Activated CD4-positive, CD25-positive, alpha-beta regulatory T cell treated with anti-CD3 and anti-CD28 coated beads, Interleukin-2, amount 50 U/mL, for 24 hours (primary cell): ENCODE results near the gene KIF26B.

Experiments used
- ATAC-seq, 2 donors: fragments of 150-1000 bp; cut with Tn5 transposase; one replicate each; pipeline ENCODE4 v1.10.0; 2021; ENCODE audit warnings: mild to moderate bottlenecking in 1 of 2, moderate library complexity in 1 of 2

Gene KIF26B

DNA sequence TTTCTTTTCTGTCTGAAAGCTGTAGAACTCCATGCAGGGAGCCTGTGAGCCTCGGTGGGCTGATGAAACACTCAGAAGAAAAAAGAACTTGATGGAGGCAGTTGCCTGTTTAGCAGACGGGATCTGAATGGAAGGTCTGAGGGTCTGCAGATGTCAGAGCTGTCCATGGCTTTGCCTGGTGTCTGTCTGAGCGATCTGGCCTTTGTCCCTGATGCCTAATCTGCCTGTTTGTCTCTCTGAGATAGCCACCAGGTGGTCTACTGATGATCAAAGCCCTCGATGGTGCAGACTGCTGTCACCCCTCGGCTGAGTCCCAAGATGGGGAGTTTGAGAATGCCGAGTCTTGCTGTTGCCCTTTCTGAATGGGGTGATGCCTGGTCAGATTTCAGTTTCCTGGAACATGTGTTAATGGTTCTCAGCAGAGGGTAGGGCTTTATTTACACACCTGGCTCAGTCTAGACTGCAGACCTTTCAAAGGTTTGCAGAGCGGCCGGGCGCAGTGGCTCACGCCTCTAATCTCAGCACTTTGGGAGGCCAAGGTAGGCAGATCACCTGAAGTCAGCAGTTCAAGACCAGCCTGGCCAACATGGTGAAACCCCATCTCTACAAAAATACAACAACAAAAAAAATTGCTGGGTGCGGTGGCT is 90.4 kb downstream of the KIF26B start:
- no peak for ATAC-seq

DNA sequence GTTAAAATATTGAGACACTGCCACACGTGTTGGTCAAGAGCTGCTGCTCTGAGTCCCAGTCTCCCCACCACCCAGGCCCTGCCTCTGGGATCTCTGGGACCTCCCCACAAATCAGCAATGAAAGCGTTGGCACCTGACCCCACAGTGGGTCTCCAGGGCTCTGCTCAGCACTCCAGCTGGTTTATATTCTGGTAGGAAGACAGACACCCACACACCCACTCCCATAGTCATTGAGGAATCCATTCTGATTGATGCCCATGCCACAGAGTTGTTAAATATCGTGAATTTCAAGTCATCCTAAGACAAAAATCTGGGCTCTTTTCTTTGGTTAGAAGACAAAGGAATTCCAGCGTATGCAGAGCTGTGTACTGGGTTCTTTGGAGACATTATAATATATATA is 91.6 kb downstream of the KIF26B start:
- ATAC-seq = no peak

DNA sequence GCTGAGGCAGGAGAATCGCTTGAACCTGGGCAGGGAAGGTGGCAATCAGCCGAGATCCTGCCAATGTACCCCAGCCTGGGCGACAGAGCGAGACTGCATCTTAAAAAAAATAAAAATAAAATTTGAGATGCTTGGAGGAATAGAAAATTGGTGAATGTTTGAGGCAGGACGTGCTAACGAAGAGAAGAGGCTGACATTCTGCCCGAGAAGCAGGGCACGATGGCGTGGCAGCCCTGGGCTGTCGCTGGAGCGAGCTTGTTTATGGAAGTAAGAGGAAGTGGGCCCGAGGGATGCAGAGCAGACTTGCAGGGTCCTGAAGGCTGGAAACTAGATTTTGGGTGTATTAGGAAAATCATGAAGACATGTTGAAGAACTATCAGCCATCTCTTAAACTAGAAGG is 92.6 kb downstream of the KIF26B start:
- no peak for ATAC-seq

DNA sequence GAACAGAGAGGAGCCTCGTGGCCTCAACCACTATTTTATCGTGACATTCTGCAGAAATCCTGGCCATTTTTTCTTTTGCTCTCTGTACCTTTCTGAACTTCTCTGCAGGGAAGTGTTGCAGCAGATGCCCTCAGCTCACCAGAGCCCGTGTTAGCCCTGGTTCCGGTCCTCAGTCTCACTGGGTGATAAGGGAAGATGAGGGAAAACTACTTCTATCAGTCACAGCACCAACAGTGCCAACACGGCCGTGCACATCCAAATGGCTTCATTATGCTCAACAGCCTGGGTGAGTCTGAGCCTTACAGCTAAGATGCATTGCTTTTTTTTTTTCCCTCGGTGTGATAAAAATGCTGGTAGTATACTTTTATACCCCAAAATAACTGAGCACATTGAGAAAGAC is 93.0 kb downstream of the KIF26B start:
- ATAC-seq = no peak

DNA sequence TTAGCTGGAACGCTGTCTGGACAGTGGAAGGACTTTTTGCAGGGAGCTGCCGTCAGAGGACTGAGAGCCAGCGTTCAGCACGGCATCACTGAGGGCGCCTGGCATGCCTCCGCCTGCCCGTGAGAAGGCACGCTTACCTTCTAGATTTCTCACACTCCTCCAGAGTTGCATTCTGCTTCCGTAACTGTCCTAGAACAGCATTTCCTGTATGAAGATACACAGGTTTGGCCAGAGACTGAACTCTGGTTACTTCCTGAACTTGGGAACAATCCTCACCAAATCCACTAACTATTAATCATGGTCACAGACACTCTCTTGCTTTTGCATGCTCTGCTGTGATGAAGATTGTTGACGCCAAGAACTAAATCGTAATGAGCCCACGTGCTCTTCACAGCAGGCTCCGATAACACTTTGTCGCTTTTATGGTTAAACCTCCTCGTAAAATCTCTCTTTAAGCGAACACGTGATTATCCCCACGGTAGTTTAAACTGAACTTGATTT is 93.5 kb downstream of the KIF26B start:
- ATAC-seq = no peak

DNA sequence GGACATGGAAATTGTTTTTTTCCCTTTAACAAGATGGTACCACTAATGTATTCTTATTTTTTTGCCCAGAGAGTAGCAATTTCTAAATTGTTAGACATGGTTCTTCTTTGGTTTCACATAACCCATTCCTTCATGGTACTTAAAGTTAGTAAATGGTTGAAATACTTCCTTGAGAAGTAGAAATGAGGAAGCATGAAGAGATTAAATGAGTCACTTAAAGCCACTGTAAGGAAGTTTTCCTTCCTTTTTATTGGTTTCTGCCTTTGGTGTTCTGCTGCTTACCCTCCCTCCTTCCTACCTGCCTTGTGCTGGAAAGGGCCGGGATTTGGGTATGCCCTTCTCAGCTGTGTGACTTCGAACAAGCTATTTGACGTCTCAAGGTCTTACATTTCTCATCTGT is 101.0 kb downstream of the KIF26B start:
- ATAC-seq = no peak

DNA sequence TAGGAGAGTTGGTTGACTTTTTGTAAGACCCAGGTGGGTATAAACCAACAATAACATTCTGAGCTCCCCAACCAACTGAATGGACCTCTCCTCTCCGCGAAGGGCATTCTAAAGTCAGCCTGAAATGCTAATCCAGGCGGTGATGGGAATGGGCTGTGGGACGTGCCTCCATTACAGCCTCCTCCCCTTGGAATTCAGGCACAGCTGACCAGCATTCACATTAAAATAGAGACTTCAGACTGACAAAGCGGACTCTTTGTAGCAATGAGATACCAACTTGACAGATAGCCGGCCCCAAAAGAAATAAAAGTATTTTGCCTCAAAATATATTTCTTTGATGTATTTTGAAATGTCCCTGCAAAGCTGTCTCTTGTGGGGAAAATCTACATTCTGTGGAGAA is 101.7 kb downstream of the KIF26B start:
- ATAC-seq = no peak

DNA sequence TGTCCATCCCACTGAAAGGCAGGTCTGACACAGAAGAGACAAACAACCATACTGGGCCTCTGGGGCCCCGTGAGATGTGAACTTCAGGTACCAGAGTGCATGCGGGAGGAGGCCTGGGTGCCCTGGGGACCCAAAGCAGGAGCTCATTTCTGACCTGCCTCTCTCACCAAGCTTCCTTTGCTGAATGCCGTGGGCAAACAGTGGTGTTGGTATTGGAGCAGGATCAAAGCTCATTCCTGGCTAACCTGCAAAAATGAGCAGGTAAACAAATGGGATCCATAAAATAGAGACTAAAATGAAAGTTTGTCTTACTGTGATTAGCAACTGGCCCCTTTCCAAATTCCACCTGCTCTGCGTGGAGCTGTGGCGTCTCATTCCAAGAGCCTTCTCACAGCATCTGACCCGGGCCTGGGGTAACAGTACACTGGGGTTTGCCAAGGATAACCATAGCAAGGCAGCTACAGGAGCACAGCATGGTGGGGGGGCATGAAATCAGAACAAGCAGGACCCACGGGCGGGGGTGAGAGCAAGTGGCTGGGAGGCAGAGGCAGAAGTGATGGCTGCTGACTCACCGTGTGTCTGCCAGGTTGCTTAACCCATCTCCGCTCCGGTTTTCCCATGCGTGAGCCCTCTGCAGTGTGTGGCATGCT is 103.6 kb downstream of the KIF26B start:
- no peak for ATAC-seq

DNA sequence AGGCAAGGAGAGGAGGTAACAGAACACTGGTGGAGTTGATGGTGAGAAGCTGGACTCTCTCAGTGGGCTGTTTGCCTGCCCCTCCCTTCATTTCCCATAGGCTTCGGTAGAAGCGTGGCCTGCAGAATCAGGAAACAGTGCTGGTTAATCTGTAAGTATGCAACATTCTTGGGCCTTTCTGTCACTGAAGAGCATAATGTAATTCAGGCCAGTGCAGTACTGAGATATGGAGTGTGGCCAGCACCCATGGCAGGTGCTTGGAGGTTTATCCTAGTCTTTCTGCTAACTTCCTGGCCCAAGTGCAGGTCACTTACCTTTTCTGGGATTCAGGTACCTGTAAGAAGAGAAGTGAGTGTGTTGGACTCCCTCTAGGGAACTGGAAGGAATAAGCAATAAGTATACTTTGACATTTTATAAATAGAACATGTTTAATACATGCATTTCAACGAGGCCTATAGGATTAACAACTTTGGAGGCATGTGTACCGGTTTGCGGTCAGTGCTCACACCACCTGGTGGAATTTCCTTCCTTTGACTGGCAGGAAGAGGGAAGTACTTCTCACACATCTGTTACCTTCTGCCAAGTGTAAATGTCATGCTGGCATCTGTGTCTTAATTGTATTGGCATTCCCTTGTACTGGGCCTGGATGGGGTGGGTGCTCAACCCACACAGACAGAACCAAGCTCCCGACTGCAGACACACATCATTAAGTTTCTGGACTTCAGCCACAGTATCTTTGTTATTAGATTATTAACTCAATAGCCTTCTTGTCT is 105.5 kb downstream of the KIF26B start:
- no peak for ATAC-seq

DNA sequence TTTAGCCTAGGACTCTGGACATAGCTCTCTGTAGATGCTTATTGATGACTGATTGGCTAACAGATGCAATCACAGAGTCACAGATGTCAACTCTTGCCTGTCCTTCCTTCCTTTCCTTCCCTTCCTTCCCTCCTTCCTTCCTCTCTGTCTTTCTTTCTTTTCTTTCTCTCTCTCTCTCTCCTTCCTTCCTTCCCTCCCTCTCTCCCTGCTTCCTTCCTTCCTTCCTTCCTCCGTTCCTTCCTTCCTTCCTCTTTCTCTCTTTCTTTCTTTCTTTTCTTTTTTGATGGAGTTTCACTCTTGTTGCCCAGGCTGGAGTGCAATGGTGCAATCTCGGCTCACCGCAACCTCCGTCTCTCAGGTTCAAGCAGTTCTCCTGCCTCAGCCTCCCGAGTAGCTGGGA is 106.1 kb downstream of the KIF26B start:
- no peak for ATAC-seq

DNA sequence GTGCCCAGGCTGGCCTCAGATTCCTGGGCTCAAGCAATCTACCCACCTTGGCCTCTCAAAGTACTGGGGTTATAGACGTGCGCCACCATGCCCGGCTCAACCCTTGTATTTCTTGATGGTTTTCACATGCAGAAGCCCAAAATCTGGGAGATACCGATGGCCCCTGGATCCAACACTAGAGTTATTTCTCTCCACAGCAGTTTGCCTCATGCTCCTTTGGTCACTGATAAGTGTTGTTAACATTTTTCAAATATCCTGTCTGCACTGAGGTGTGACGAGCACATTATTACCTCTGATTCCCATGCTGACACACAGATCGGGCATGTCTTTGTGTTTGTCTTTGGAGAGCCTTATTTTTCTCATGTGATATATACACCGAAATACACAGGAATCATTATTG is 107.0 kb downstream of the KIF26B start:
- ATAC-seq = no peak

DNA sequence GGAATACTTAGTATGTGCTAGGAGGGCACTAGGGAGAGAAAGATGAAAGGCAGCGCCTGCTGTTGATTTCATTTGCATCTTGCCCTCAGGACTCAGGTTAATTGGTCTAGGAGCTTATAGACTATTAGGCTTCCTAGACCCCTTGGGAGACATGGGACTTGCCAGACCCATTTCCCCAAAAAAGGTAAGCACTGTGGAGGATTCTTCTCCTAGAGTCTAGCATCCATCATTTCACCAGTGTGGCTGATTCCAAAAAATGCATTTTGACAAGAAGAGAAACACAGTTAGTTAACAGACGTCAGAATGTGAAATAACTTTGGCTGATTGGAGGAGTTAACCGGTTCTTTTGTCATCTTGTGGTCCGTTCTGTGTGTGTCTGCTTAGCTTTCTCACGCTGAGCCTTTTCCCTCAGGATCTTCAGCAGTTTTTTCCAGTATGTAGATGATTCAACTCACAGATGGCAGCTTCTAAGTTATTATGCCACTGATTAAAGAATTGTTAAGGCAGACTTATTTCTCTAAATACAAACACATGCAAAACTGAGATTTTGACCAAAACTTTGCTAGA is 108.8 kb downstream of the KIF26B start:
- ATAC-seq = no peak

DNA sequence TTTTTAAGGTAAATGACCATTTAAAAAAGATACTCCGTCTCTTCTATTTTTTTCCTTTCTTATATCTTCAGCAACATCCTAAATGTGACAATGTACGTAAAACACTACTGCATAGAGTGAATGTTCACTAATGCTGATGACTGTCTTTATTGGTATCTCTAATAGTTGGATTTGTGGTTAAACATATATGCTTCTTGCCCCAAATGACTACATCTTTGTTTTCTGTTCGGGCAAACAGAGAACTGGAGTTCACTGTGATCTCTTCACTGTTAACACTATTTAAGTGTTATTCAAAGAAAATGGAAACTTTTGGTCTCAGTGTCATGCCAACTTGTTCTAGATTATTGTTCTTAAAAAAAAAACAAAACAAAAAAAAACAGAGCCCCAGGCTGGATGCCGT is 109.4 kb downstream of the KIF26B start:
- no peak for ATAC-seq

DNA sequence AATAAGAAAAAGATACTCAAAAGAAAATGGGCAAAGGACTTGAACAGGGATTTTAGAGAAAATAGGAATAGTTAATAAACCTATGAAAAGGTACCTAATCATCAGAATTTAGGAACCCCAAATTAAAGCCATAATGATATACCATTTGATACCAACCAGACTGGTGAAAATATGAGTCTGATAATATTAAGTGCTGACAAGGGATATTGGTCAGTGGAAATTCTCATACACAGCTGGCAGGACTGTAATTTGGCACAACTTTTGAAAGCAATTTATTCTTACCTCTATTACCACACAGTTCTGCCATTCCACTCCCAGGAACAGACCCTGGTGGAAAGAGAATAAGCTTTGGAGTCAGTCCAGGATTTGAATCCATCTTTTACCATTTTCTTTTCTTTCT is 111.3 kb downstream of the KIF26B start:
- ATAC-seq = no peak

DNA sequence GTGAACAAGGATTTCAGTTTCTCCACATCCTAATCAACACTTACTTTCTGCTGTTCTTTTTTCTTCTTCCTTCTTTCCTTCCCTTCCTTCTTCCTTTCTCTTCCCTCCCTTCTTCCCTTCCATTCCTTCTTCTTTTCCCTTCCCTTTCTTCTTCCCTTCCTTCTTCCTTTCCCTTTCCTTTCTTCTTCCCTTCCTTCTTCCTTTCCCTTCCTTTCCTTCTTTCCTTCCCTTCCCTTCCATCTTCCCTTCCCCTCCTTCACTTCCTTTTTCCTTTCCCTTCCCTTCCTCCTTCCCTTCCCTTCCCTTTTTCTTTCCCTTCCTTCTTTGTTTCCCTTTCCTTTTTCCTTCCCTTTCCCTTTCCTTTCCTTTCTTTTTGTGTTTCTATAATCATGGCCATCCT is 115.3 kb downstream of the KIF26B start:
- ATAC-seq = no peak

DNA sequence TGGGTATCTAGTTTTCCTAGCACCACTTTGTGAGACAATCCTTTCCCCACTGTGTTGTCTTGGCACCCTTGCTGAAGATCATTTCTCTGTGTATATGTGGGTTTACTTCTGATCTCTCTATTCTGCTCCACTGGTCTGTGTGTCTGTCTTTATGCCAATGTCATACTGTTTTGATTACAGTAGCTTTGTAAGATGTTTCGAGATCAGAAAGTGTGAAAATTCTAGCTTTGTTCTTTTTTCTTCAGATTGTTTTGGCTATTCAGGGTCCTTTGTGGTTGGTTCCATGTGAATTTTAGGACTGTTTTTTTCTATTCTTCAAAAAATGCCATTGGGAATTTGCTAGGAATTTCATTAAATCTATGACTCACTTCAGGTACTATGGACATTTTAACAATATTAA is 116.2 kb downstream of the KIF26B start:
- no peak for ATAC-seq

DNA sequence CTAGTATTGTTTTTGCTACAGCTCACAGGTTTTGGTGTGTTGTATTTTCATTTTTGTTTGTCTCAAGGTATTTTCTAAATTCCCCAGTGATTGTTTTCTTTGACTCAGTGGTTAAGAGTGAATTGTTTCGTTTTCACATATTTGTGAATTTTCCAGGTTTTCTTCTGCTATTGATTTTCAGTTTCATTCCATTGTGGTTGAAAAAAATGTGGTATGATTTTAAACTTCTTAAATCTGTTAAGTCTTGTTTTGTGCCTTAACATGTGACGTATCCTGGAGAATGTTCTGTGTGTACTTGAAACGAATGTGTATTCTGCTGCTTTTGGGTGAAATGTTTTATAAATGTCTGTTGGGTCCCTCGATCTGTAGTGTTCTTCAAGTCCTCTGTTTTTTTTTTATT is 117.9 kb downstream of the KIF26B start:
- ATAC-seq = no peak

DNA sequence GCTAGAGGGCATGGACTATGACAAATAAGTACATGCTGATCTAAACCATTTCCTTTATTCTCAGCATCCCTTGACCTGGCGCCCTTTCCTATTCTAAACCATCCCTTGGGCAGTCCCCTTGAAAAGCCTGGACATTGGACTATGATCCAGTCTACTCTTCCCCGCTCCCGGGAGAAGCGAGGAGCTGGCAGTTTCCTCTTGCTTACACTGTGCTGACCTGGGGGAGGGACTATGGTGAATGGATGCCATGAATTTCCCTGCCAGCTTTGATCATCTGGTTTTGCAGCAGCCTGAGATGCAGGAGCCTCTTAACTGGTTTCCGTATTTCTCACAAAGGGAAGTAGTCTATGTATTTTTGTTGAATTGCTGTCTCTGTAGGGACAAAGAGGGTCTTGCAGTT is 121.7 kb downstream of the KIF26B start:
- no peak for ATAC-seq

DNA sequence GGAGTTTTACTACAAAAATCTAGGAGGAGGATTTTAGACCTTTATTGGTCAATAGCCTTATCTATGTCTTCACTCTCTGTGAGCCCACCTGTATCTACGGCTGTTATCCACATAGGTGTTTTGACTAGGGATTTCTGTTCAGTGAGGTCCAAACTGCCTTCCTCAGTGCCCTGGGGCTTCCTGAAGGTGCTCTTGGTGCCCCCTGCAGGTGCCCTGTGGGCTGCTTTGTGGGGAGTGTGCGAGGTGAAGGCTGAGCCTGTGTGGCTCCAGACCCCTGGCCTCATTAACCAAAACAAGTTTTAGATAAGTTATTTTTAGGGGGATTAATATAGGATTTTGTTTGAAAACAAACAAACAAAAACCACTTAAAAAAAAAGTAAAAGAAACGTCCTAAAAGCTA is 122.5 kb downstream of the KIF26B start:
- ATAC-seq = no peak

DNA sequence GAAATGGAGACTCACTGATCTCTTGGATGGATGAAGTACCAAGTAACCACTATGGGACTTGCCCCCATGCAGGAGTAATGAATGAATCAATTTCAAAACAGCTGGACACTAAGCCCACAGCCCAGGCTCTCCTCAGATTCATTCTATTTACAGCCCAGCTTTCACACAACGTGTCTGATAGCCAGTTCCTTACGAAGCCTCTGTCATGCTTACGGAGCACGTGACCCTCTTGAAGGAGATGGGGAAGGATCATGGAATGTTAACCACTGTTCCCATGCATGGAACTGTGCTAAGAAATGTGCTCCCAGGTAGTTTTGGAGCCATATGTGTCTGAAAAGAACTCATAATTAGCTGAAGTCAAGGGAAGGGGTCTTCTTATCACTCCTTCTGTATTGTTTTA is 124.1 kb downstream of the KIF26B start:
- ATAC-seq = no peak

DNA sequence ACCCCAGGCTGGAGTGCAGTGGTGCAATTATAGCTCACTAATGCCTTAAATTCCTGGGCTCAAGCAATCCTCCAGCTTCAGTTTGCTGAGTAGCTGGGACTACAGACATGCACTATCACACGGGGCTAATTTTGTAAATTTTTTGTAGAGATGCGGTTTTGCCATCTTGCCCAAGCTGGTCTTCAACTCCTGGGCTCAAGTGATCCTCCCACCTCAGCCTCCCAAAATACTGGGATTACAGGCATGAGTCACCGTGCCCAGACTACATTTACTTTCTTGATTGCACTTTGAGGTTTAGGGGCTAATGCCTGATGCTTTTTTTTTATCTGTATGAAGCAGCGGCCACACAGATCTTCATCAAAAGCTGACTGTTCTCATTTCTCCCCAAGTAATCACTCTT is 124.6 kb downstream of the KIF26B start:
- ATAC-seq = no peak

DNA sequence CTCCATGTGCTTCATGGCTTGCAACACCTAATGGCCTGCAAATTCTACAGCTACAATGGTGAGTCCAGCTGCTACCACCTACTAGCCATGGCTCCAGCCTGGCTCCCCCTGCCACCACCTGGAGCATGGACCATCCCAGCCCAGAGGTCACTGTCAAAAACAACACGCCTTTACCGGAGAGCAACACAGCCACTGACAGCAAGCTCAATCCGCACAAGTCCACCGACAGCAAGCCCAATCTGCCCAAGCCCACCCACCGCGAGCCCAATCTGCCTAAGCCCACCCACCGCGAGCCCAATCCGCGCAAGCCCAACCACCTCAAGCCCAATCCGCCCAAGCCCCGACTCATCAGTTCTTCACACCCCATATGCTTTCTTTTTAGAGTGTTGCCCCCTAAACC is 128.2 kb downstream of the KIF26B start:
- no peak for ATAC-seq

DNA sequence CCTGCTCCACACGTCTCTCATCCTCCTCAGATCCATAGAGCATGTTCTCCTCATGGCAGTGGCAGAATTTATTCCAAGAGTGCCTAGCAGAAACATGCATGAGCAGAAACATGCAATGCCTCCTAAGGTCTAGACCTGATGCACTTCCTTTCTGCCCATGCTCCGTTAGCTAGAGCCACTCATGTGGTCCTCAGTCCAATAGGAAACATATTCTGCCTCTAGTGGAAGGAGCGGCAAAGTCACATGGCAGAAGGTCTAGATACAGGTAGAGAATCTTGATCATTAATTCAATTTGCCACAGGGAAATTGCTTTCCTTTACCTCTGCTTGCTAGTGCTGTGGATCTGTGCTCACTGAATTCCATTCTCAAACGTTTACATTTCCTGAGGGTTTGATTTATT is 130.4 kb downstream of the KIF26B start:
- no peak for ATAC-seq

DNA sequence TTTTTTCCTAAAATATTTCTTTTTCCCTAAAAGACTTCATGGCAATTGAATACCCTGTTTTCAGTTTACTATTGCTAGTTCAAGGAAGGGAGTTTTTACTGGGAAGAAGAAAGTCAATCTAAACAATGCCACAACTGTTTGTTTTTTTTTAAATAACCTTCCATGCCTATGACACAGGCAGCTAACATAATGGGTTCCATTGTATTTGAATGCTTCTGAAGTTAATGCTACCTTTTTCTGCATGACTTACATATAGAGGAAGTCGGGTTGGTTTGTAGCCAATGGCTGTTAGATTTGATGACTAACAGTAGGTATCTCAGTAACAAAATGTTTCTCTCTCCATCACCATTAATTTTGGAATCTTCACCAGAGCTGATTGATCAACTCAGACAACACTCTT is 134.0 kb downstream of the KIF26B start:
- ATAC-seq = no peak
